Stimulated activated CD8-positive, alpha-beta memory T cell treated with anti-CD3 and anti-CD28 coated beads, Interleukin-7, amount 100 ng/mL, for 4 hours (primary cell): ENCODE results near the gene LRP11.
"Not testable (repeated sequence)": the region's sequence is repeated elsewhere in the genome, so short reads cannot be mapped to it uniquely, and the experiment has no call there.

Source experiments
- DNase-seq, 2 donors: peaks; one replicate each; pipeline ENCODE4 v3.0.0-alpha.2; 2020; ENCODE audit warnings: low read depth in 2 of 2

Gene LRP11

GRCh38 chr6:149897855-149898744 lies 33.9 kb upstream of the LRP11 start, which contains the start of gene RAET1E:
RAET1E (minus strand) TSS chr6:149898113; CDS start chr6:149890901, 7,212 bp downstream.
- DNase-seq, result no peak

DNA sequence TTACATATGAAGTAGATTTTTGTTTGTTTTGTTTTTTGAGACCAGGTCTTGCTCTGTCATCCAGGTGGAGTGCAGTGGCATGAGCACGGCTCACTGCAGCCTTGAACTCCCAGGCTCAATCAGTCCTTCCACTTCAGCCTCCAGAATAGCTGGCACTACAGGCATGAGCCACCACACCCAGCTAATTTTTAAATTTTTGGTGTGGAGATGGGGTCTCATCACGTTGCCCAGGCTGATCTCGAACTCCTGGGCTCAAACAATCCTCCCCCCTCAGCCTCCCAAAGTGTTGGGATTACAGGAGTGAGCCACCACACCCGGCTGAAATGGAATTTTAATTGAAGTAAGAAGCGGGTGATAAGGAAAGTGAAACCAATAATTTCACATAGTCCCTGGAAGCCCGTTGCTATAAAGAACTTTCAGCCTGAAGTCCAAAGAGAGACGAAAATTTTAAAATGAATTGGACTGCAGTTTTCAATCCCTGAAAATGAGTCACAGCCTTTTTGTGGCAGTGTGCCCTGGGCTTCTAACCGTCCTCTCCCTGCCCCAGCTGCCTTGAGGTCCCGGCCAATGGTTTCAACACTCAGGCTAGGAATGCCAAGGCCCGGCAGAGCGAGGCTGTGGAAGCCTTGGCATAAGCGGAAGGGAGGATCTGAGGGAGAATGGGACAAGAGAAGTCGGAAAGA lies 33.0 kb upstream of the LRP11 start:
- no peak for DNase-seq

DNA sequence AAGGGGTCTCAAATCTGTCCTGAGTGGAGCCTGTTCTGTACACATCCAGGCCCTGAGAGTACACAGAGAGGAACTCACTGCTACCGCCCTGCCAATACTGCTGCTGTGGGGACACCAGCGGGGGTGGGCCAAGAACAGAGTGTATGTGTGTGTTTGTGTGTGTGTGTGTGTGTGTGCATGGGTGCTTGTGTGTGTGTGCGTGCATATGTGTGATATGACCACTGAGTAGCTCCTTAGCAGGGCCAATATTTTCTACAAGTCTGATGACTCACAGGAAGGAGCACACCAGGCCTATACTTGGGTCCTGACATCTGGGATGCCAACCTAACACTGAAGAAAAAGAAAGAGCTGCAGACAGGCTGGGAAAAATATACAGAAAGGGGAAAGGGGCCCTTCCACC lies 32.3 kb upstream of the LRP11 start:
- no peak for DNase-seq

GRCh38 chr6:149895833-149896271 lies 31.7 kb upstream of the LRP11 start:
- DNase-seq, result peak in 1 of 2 donors; percentile 15

- DNase-seq, result no peak
Observed at GRCh38 chr6:149895048-149895590, 31.0 kb upstream of the LRP11 start.

DNA sequence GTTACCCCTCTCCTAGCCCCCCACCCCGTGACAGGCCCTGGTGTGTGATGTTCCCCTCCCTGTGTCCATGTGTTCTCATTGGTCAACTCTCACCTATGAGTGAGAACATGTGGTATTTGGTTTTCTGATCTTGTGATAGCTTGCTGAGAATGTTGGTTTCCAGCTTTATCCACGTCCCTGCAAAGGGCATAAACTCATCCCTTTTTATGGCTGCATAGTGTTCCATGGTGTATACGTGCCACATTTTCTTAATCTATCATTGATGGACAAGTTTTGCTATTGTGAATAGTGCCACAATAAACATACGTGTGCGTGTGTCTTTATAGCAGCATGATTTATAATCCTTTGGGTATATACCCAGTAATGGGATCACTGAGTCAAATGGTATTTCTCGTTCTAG lies 27.7 kb upstream of the LRP11 start:
- not testable (repeated sequence) for DNase-seq

DNA sequence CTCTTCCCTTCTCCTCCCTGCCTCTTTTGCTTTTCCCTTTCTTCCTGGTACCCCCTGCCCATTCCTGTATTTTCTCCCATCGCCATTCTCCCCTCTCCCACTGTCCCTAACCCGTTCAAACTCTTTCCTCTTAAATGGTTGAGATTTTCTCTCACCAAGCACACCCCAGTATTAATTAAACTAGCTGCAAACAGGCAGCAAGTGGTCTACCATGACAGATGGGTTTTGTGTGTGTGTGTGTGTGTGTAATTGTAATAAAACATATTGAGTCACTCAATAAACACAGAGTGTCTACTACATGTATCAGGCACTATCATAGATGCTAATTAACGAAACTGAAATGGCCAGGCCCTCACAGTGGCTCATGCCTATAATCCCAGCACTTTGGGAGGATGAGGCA lies 27.1 kb upstream of the LRP11 start:
- no peak for DNase-seq

- no peak for DNase-seq
Observed at GRCh38 chr6:149890629-149891045, 26.5 kb upstream of the LRP11 start.

GRCh38 chr6:149889326-149889725 lies 25.2 kb upstream of the LRP11 start:
- no peak for DNase-seq

- no peak for DNase-seq
Observed at GRCh38 chr6:149888659-149889058, 24.5 kb upstream of the LRP11 start.

GRCh38 chr6:149888093-149888492 lies 23.9 kb upstream of the LRP11 start:
- no peak for DNase-seq

DNA sequence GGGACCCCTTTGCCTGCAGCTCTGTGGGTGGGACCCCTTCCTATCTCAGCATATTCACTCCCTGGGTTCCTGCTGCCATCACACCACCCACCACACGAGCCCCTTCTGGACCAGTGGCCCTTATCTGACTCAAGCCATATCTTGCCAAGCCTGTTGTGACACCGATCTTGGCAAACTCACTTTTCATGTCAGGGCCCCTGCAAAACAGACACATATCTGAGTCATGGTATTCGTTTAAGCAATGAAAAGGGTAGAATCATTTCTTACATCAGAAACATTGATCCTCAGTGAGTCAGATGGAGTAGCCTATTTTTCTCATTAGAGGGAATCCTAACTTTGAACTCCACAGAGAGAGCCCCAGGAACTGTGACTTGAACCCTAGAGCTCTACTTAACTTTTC lies 23.2 kb upstream of the LRP11 start:
- DNase-seq, result no peak

DNA sequence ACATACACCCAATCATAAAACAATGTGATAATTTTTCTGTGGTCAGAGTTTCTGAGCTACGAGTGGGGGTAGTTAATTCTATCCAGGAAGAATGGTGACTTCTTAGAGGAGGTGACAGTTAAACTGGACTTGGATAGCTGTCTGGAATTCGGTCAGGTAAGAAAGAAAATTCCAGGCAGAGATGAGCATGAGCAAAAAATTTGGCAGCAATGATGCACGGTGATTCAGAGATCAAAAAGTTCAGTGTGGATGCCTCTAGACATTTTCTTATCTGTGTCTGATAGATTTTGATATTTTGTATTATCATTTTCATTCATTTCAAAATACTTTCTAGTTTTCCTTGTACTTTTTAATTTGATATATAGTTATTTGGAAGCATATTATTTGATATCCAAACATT lies 21.7 kb upstream of the LRP11 start:
- DNase-seq, result no peak

GRCh38 chr6:149884617-149885016 lies 20.5 kb upstream of the LRP11 start:
- DNase-seq, result no peak

- no peak for DNase-seq
Observed at GRCh38 chr6:149884215-149884614, 20.1 kb upstream of the LRP11 start.

DNA sequence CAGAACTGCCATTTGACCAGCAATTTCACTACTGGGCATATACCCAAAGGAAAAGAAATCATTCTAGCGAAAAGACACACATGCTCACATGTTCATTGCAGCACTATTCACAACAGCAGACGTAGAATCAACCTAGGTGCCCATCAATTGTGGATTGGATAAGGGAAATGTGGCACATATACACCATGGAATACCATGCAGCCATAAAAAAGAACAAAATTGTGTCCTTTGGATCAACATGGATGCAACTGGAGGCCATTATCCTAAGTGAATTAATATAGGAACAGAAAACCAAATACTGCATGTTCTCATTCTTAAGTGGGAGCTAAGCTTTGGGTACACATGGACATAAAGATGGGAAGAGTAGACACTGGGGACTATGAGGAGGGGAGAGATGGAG lies 17.7 kb upstream of the LRP11 start:
- DNase-seq, result no peak

- DNase-seq, result no peak
Observed at GRCh38 chr6:149881066-149881766, 17.1 kb upstream of the LRP11 start.

DNA sequence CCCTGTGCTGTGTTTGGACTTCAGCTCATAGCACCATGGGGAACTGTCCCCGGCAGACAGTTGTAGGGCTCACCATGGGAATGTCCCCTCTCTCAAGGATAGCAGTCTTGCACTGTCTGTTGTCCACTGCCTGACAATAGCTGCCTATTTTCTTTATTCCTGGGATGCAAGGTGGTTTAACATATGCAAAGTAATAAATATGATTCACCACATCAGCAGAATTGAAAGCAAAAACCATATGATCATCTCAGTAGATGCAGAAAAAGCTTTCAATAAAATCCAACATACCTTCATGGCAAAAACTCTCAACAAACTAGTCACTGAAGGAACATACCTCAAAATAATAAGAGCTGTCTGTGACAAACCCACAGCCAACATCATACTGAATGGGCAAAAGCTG lies 13.5 kb upstream of the LRP11 start:
- DNase-seq, result no peak

DNA sequence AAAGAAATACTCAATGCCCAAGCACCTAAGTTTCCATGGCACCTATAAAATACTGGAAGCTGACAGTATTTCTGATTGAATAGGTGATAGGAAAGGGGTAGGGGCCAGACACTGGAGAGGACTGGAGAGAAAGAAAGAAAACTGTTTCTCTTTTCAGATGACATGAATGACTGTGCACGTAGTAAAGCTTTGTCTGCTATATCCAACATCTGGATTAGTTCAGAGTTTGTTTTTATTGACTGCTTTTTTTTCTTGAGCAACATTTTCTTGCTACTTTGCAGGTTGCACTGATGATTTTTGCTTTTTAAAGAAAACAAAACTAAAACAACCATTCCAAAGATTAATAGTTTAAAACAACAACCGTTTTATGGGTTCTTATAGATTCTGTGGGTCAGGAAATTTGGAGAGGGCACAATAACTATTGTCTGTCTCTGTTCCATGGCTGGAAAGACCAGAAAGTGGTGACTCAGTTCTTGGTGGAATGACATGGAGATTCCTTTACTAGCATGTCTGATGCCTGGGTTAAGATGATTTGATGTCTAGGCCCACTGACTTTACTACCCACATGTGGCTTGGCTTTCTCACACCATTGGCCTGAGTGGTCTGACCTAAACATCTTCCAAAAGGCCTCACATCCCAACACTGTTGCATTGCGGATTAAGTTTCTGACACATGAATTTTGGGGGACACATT lies 12.2 kb upstream of the LRP11 start:
- DNase-seq, result no peak

DNA sequence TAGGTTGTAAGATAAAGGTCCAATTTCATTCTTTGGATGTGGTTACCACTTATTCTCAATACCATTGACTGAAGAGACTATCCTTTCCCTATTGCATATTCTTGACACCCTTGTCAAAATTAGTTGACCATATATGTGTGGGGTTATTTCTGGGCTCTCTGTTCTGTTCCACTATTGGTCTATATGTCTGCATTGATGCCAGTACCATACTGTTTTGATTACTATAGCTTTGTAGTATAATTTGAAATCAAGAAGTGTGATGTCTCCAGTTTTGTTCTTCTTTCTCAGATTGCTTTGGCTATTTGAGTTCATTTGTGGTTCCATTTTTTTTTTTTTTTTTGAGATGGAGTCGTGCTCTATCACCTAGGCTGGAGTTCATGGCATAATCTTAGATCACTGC lies 8.1 kb upstream of the LRP11 start:
- DNase-seq, result no peak

DNA sequence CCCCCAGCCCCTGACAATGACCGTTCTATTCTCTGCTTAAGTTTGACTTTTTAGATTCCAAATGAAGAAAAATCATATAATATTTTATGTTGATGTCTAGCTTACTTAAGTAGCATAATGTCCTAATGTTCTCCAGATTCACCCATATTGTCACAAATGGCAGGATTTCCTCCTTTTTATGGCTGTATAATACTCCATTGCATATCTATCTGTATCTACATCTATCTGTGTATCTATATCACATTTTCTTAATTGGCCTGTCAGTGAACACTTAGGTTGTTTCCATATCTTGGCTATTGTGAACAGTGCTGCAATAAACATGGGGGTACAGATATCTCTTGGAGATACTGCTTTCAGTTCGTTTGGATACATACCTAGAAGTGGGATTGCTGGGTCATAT lies 7.0 kb upstream of the LRP11 start:
- no peak for DNase-seq
